Type B pancreatic cell (in vitro differentiated cells): ENCODE measurements around the gene MT1F. TPM values are rescaled to one million over a fixed set of nuclear protein-coding genes. Genes with fewer than 3 reads are reported as not detected.

Experiments
- DNase-seq: peaks from one replicate; pipeline ENCODE4 v3.0.0; 2021; ENCODE audit warnings: mixed read lengths; ENCODE audit not compliant: unreplicated experiment; ENCODE audit errors: extremely low spot score
- H3K27ac Mint-ChIP-seq: 2 replicates; pipeline ENCODE4 v1.8.0; 2021; ENCODE audit warnings: mild to moderate bottlenecking, mixed read lengths
- H3K27me3 Mint-ChIP-seq: 2 replicates; pipeline ENCODE4 v1.8.0; 2021; ENCODE audit warnings: mixed read lengths
- H3K36me3 Mint-ChIP-seq: 2 replicates; pipeline ENCODE4 v1.8.0; 2021; ENCODE audit warnings: mixed read lengths
- H3K4me1 Mint-ChIP-seq: one replicate; pipeline ENCODE4 v1.8.0; 2021; ENCODE audit warnings: mixed read lengths; ENCODE audit not compliant: unreplicated experiment
- H3K4me3 Mint-ChIP-seq: 2 replicates; pipeline ENCODE4 v1.8.0; 2021; ENCODE audit warnings: mild to moderate bottlenecking, mixed read lengths
- H3K9me3 Mint-ChIP-seq: 2 replicates; pipeline ENCODE4 v1.8.0; 2021; ENCODE audit warnings: mixed read lengths
- CTCF ChIP-seq: fragments of 200-600 bp; sonication (generic); conservative IDR thresholded peaks from 2 replicates; pipeline ENCODE4 v1.5.0; 2021; ENCODE audit warnings: antibody characterized with exemption, mild to moderate bottlenecking
- total RNA-seq: library from RNA; stranded (reverse); gene quantifications from 2 replicates; pipeline ENCODE4 v1.2.1, GENCODE V29; 2021; ENCODE audit warnings: low replicate concordance

MT1F gene
- total RNA-seq, 1 donor from 2014 or later, result 6.5 TPM

- Mint-ChIP-seq H3K36me3 (peaks cover 10% of the 10 kb centered on the region), H3K9me3 (peaks cover 18% of the 10 kb centered on the region), H3K4me3 (no peak overlapping the region), H3K27me3 (peaks cover 33% of the 10 kb centered on the region), H3K4me1 (peaks cover 5% of the 10 kb centered on the region), H3K27ac (no peak overlapping the region)
- TF ChIP-seq CTCF, result no peak
- DNase-seq, result no peak
These were observed 31.0 kb downstream of the MT1F start for GRCh38 chr16:56688762-56689161.

GRCh38 chr16:56689171-56689570, 31.4 kb downstream of the MT1F start:
- DNase-seq, result no peak
- peaks cover 29% of the 10 kb centered on the region for H3K27me3 Mint-ChIP-seq
- H3K9me3 Mint-ChIP-seq, result peaks cover 18% of the 10 kb centered on the region
- peaks cover 5% of the 10 kb centered on the region for H3K4me1 Mint-ChIP-seq
- H3K27ac Mint-ChIP-seq, result no peak overlapping the region
- peaks cover 10% of the 10 kb centered on the region for H3K36me3 Mint-ChIP-seq
- TF ChIP-seq CTCF, result no peak
- no peak overlapping the region for H3K4me3 Mint-ChIP-seq

DNA sequence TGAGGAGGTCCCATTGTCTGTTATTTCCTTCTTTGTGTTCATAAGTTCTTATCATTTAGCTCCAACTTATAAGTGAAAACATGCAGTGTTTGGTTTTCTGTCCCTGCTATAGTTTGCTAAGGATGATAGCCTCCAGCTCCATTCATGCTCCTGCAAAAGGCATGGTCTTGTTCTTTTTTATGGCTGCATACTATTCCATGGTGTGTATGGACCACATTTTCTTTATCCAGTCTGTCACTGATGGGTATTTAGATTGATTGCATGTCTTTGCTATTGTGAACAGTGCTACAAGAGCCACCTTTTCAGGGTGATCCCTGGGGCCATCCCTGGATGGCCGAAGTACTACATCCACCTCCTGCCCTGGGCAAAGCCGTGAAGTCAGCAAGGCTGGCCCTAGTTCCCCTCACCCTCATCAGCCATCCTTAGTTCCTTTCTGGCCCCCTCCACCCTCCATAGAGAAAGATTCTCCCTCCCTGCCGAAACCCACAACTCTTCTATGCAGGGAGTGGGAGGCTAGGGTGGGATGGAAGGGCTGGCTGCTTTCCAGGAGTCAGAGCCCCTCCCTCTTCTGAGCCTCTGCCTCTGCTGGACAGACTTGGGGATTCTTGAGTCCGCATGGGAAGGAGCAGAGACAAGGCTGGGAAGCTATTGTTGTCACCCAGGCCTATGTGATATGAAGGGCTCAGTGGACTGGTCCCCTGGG, 32.8 kb downstream of the MT1F start:
- peaks cover 18% of the 10 kb centered on the region for H3K9me3 Mint-ChIP-seq
- H3K27me3 Mint-ChIP-seq, result peaks cover 24% of the 10 kb centered on the region
- TF ChIP-seq CTCF, result no peak
- peaks cover 5% of the 10 kb centered on the region for H3K4me1 Mint-ChIP-seq
- no peak overlapping the region for H3K4me3 Mint-ChIP-seq
- DNase-seq, result no peak
- no peak overlapping the region for H3K27ac Mint-ChIP-seq
- H3K36me3 Mint-ChIP-seq, result peaks cover 10% of the 10 kb centered on the region

GRCh38 chr16:56691885-56692284, 34.1 kb downstream of the MT1F start:
- no peak for TF ChIP-seq CTCF
- H3K4me1 Mint-ChIP-seq, result peaks cover 5% of the 10 kb centered on the region
- peak overlapping the region; percentile 96 for H3K27ac Mint-ChIP-seq
- peak overlapping the region; percentile 49 for H3K4me3 Mint-ChIP-seq
- peaks cover 15% of the 10 kb centered on the region for H3K9me3 Mint-ChIP-seq
- H3K27me3 Mint-ChIP-seq, result peaks cover 21% of the 10 kb centered on the region
- no peak for DNase-seq
- H3K36me3 Mint-ChIP-seq, result peaks cover 5% of the 10 kb centered on the region

GRCh38 chr16:56695246-56695645, 37.5 kb downstream of the MT1F start:
- H3K4me3 Mint-ChIP-seq, result no peak overlapping the region
- H3K27me3 Mint-ChIP-seq, result peaks cover 9% of the 10 kb centered on the region
- H3K36me3 Mint-ChIP-seq, result no peaks in the 10 kb centered on the region
- no peak overlapping the region for H3K27ac Mint-ChIP-seq
- DNase-seq, result no peak
- no peak for TF ChIP-seq CTCF
- H3K4me1 Mint-ChIP-seq, result peaks cover 5% of the 10 kb centered on the region
- H3K9me3 Mint-ChIP-seq, result peaks cover 9% of the 10 kb centered on the region
